Activated naive CD4-positive, alpha-beta T cell treated with anti-CD3 and anti-CD28 coated beads, Interleukin-2, amount 50 U/mL, for 72 hours (primary cell): ENCODE data around the gene PCSK5. TPM values are rescaled to one million over a fixed set of nuclear protein-coding genes. Genes with fewer than 3 reads are reported as not detected.
"Not testable (repeated sequence)": the region's sequence is repeated elsewhere in the genome, so short reads cannot be mapped to it uniquely, and the experiment has no call there.

ENCODE experiments used
- ATAC-seq, 2 donors: fragments of 150-1000 bp; cut with Tn5 transposase; 2 replicates each; pipeline ENCODE4 v1.10.0; 2021; ENCODE audit warnings: mild to moderate bottlenecking in 2 of 2, moderate library complexity in 2 of 2
- DNase-seq, 2 donors: peaks; one replicate each; pipeline ENCODE4 v3.0.0; 2021 to 2022; ENCODE audit warnings: low spot score in 2 of 2
- H3K27ac Mint-ChIP-seq, 2 donors: one replicate each; pipeline ENCODE4 v1.8.0; 2022; ENCODE audit warnings: mild to moderate bottlenecking in 2 of 2, mixed read lengths in 2 of 2
- H3K36me3 Mint-ChIP-seq, 2 donors: one replicate each; pipeline ENCODE4 v1.8.0; 2022; ENCODE audit warnings: mixed read lengths in 2 of 2
- H3K9me3 Mint-ChIP-seq, 2 donors: one replicate each; pipeline ENCODE4 v1.8.0; 2022; ENCODE audit warnings: mixed read lengths in 2 of 2
- total RNA-seq, 2 donors: library from RNA; stranded (reverse); gene quantifications; one replicate each; pipeline ENCODE4 v1.2.3, GENCODE V29; 2022

The PCSK5 gene
- 1 to 10 TPM; 1.6 to 6.3 TPM for total RNA-seq

GRCh38 chr9:75890472-75891276 lies at the start of gene PCSK5:
Gene PCSK5, plus strand, starts transcription at chr9:75890673. Its CDS starts 509 bp downstream, at chr9:75891182.
- H3K36me3 Mint-ChIP-seq = peaks cover 0 to 5% of the 10 kb centered on the region in 2 donors
- no peaks in the 10 kb centered on the region for H3K9me3 Mint-ChIP-seq
- peak; percentile 66 to 80 for DNase-seq
- peak within 1 kb of the TSS; percentile 70 to 76 for H3K27ac Mint-ChIP-seq
- peak; percentile 77 to 87 for ATAC-seq

GRCh38 chr9:75844321-75844720 lies 46.2 kb upstream of the PCSK5 start:
- Mint-ChIP-seq H3K9me3 (no peaks in the 10 kb centered on the region), H3K27ac (no peak overlapping the region), H3K36me3 (no peaks in the 10 kb centered on the region)
- DNase-seq (no peak), ATAC-seq (no peak)

GRCh38 chr9:75845806-75846205 lies 44.7 kb upstream of the PCSK5 start:
- Mint-ChIP-seq H3K27ac (no peak overlapping the region), H3K36me3 (no peaks in the 10 kb centered on the region), H3K9me3 (no peaks in the 10 kb centered on the region)
- DNase-seq (no peak), ATAC-seq (no peak)

GRCh38 chr9:75847085-75847484 lies 43.4 kb upstream of the PCSK5 start:
- no peaks in the 10 kb centered on the region for H3K9me3 Mint-ChIP-seq
- no peak overlapping the region for H3K27ac Mint-ChIP-seq
- no peak for DNase-seq
- no peaks in the 10 kb centered on the region for H3K36me3 Mint-ChIP-seq
- ATAC-seq = no peak

- Mint-ChIP-seq H3K9me3 (no peaks in the 10 kb centered on the region), H3K27ac (no peak overlapping the region), H3K36me3 (no peaks in the 10 kb centered on the region)
- no peak for ATAC-seq
- DNase-seq = no peak
These were observed 39.8 kb upstream of the PCSK5 start for GRCh38 chr9:75850459-75851200.

- Mint-ChIP-seq H3K9me3 (no peaks in the 10 kb centered on the region), H3K27ac (no peak overlapping the region), H3K36me3 (no peaks in the 10 kb centered on the region)
- DNase-seq = no peak
- no peak for ATAC-seq
These were observed 38.6 kb upstream of the PCSK5 start for GRCh38 chr9:75851917-75852316.

GRCh38 chr9:75852746-75853145 lies 37.7 kb upstream of the PCSK5 start:
- no peaks in the 10 kb centered on the region for H3K36me3 Mint-ChIP-seq
- ATAC-seq = no peak
- no peak for DNase-seq
- peak overlapping the region in 1 of 2 donors; percentile 19 for H3K27ac Mint-ChIP-seq
- H3K9me3 Mint-ChIP-seq = no peaks in the 10 kb centered on the region

- no peak for DNase-seq
- no peaks in the 10 kb centered on the region for H3K9me3 Mint-ChIP-seq
- no peaks in the 10 kb centered on the region for H3K36me3 Mint-ChIP-seq
- ATAC-seq = no peak
- no peak overlapping the region for H3K27ac Mint-ChIP-seq
These were observed 35.0 kb upstream of the PCSK5 start for GRCh38 chr9:75855509-75855908.

- ATAC-seq (no peak), DNase-seq (no peak)
- Mint-ChIP-seq H3K27ac (no peak overlapping the region), H3K9me3 (no peaks in the 10 kb centered on the region), H3K36me3 (no peaks in the 10 kb centered on the region)
These were observed 31.9 kb upstream of the PCSK5 start for GRCh38 chr9:75858497-75859092.

GRCh38 chr9:75864266-75864665 lies 26.2 kb upstream of the PCSK5 start:
- ATAC-seq (no peak), DNase-seq (no peak)
- H3K27ac Mint-ChIP-seq = no peak overlapping the region
- H3K36me3 Mint-ChIP-seq = no peaks in the 10 kb centered on the region
- no peaks in the 10 kb centered on the region for H3K9me3 Mint-ChIP-seq

GRCh38 chr9:75866273-75866871 lies 24.1 kb upstream of the PCSK5 start:
- ATAC-seq (no peak), DNase-seq (peak in 1 of 2 donors; percentile 56)
- Mint-ChIP-seq H3K9me3 (no peaks in the 10 kb centered on the region), H3K27ac (no peak overlapping the region), H3K36me3 (no peaks in the 10 kb centered on the region)

GRCh38 chr9:75868526-75868925 lies 21.9 kb upstream of the PCSK5 start:
- not testable (repeated sequence) for H3K27ac Mint-ChIP-seq, DNase-seq, ATAC-seq, H3K9me3 Mint-ChIP-seq, H3K36me3 Mint-ChIP-seq

- Mint-ChIP-seq H3K27ac (no peak overlapping the region), H3K9me3 (no peaks in the 10 kb centered on the region), H3K36me3 (no peaks in the 10 kb centered on the region)
- DNase-seq = no peak
- no peak for ATAC-seq
These were observed 21.2 kb upstream of the PCSK5 start for GRCh38 chr9:75869236-75869635.

GRCh38 chr9:75870450-75870849 lies 20.0 kb upstream of the PCSK5 start:
- no peak for ATAC-seq
- Mint-ChIP-seq H3K27ac (no peak overlapping the region), H3K36me3 (no peaks in the 10 kb centered on the region), H3K9me3 (no peaks in the 10 kb centered on the region)
- no peak for DNase-seq

GRCh38 chr9:75871624-75872023 lies 18.8 kb upstream of the PCSK5 start:
- Mint-ChIP-seq H3K9me3 (no peaks in the 10 kb centered on the region), H3K36me3 (no peaks in the 10 kb centered on the region), H3K27ac (no peak overlapping the region)
- no peak for ATAC-seq
- no peak for DNase-seq

- ATAC-seq = no peak
- no peak for DNase-seq
- no peaks in the 10 kb centered on the region for H3K36me3 Mint-ChIP-seq
- H3K27ac Mint-ChIP-seq = no peak overlapping the region
- H3K9me3 Mint-ChIP-seq = no peaks in the 10 kb centered on the region
These were observed 16.8 kb upstream of the PCSK5 start for GRCh38 chr9:75873712-75874111.

- Mint-ChIP-seq H3K36me3 (no peaks in the 10 kb centered on the region), H3K9me3 (no peaks in the 10 kb centered on the region), H3K27ac (no peak overlapping the region)
- DNase-seq (no peak), ATAC-seq (no peak)
These were observed 13.4 kb upstream of the PCSK5 start for GRCh38 chr9:75876999-75877640.
